BE2C (cell line): ENCODE measurements around the gene SPTLC1.

Experiments used
- DNase-seq: peaks from one replicate; pipeline ENCODE4 v3.0.0-alpha.2; 2020
- H3K27me3 ChIP-seq: fragments of 250-450 bp; sonication (Bioruptor Pico); 2 replicates; pipeline ENCODE4 v1.5.1; 2020; ENCODE audit warnings: mild to moderate bottlenecking
- H3K36me3 ChIP-seq: fragments of 250-450 bp; sonication (Bioruptor Pico); 2 replicates; pipeline ENCODE4 v1.5.1; 2020; ENCODE audit warnings: mild to moderate bottlenecking
- H3K4me1 ChIP-seq: fragments of 250-450 bp; sonication (Bioruptor Pico); 2 replicates; pipeline ENCODE4 v1.5.1; 2020
- H3K4me3 ChIP-seq: 2 replicates; pipeline ENCODE4 v1.5.1; 2011; ENCODE audit warnings: low read depth, low read length
- H3K9me3 ChIP-seq: fragments of 250-450 bp; sonication (Bioruptor Pico); 2 replicates; pipeline ENCODE4 v1.5.1; 2020
- CTCF ChIP-seq: IDR thresholded peaks from 2 replicates; pipeline ENCODE4 v1.5.1; 2012; ENCODE audit warnings: mild to moderate bottlenecking, low read depth, low read length

SPTLC1 gene

GRCh38 chr9:92098638-92099037, 16.6 kb downstream of the SPTLC1 start:
- no peak overlapping the region for H3K4me3 ChIP-seq
- no peaks in the 10 kb centered on the region; the same call in 1 of the 2 replicates for H3K36me3 ChIP-seq
- DNase-seq = no peak
- no peaks in the 10 kb centered on the region for H3K27me3 ChIP-seq
- no peak for TF ChIP-seq CTCF
- no peaks in the 10 kb centered on the region for H3K4me1 ChIP-seq
- no peaks in the 10 kb centered on the region for H3K9me3 ChIP-seq

GRCh38 chr9:92097997-92098482, 17.2 kb downstream of the SPTLC1 start:
- Histone ChIP-seq H3K4me3 (no peak overlapping the region), H3K27me3 (no peaks in the 10 kb centered on the region), H3K9me3 (no peaks in the 10 kb centered on the region), H3K36me3 (no peaks in the 10 kb centered on the region; the same call in 1 of the 2 replicates), H3K4me1 (no peaks in the 10 kb centered on the region)
- TF ChIP-seq CTCF = no peak
- DNase-seq = no peak

DNA sequence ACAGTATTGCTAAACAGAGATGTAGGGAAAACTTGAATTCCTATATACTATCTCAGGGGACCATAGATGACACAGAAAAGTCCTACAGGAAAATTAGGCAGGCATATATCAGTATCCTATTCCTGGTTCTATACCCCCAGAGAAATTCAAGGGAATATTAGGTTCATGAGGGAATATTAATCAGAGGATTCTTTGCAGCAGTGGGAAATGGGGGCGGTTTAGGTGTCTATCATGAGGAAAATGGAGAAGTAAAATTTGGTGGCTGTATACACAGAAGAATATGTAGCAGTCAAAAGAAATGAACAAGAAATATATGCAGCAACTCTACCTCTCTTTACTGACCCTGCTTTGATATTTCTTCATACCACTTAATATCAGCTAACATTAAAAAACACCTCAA, 20.0 kb downstream of the SPTLC1 start:
- Histone ChIP-seq H3K27me3 (no peaks in the 10 kb centered on the region), H3K4me1 (no peaks in the 10 kb centered on the region), H3K9me3 (no peaks in the 10 kb centered on the region; the same call in 1 of the 2 replicates), H3K36me3 (no peaks in the 10 kb centered on the region; the same call in 1 of the 2 replicates), H3K4me3 (no peak overlapping the region)
- no peak for DNase-seq
- no peak for TF ChIP-seq CTCF

DNA sequence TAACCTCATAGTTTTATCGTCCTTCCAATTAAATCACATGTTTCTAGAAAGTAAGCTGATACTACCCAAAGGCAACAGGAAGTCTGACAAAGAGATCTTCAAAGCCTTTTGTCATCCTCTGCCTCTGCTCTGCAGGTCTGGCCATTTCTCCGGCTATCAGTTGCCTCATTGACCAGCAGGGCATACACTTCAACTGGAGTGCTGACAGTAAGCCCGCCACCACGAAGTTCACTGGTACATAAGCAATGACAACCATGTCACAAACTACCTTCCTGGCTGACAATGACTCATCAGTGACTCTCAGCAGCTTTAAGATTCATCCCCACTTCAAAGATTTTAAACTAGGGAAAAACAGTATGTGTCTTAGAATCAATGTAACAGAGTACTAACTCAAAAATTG, 20.6 kb downstream of the SPTLC1 start:
- no peaks in the 10 kb centered on the region for H3K4me1 ChIP-seq
- no peaks in the 10 kb centered on the region for H3K27me3 ChIP-seq
- H3K9me3 ChIP-seq = no peaks in the 10 kb centered on the region; the same call in 1 of the 2 replicates
- no peak overlapping the region for H3K4me3 ChIP-seq
- no peaks in the 10 kb centered on the region; the same call in 1 of the 2 replicates for H3K36me3 ChIP-seq
- no peak for DNase-seq
- TF ChIP-seq CTCF = no peak

DNA sequence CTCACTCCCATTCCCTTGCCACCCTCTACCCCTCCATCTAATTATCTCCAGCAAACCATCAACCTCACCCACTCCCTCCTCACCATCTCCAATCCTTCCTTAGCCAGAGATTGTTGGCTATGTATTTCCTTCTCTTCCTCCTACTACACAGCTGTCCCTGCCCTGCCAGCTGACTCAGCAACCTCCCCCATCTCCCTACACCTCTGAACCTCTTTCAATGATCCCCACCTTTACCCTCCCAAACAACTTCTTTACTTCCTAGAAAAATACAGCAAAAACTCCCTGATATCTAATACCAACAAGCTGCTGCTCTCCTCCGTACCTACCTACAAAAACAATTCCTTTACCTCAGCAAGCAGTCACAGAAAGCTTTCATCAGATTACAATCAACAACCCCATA, 37.3 kb downstream of the SPTLC1 start:
- no peaks in the 10 kb centered on the region for H3K27me3 ChIP-seq
- peaks cover 15% of the 10 kb centered on the region for H3K36me3 ChIP-seq
- DNase-seq = no peak
- TF ChIP-seq CTCF = no peak
- no peak overlapping the region for H3K4me3 ChIP-seq
- no peaks in the 10 kb centered on the region; the same call in 1 of the 2 replicates for H3K9me3 ChIP-seq
- H3K4me1 ChIP-seq = no peaks in the 10 kb centered on the region

DNA sequence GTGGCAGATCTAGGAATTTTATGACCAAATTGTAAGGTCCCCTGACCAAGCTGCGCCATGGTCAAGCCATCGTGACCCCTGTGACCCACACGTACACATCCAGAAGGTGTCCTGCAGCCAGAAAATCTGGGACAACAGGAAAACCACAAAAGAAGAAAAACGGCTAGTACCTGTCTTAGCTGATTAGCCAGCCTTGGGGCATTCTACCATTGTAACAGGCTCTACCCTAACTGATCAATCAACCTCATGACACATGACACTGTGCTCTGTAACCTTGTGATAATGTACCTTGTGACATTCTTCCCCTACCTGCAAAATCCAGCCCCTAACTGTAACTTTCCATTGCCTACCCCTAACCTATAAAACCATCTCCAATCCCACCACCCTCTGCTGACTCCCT, 43.6 kb downstream of the SPTLC1 start:
- no peak for DNase-seq
- Histone ChIP-seq H3K27me3 (no peaks in the 10 kb centered on the region), H3K4me1 (no peaks in the 10 kb centered on the region), H3K4me3 (no peak overlapping the region), H3K36me3 (peaks cover 27% of the 10 kb centered on the region), H3K9me3 (no peaks in the 10 kb centered on the region; the same call in 1 of the 2 replicates)
- no peak for TF ChIP-seq CTCF
